Glutamatergic neuron (in vitro differentiated cells): ENCODE measurements around the gene CCNL2. TPM values are rescaled to one million over a fixed set of nuclear protein-coding genes. Genes with fewer than 3 reads are reported as not detected.

Source experiments
- DNase-seq: peaks from one replicate; pipeline ENCODE4 v3.0.0; 2022
- H3K27ac Mint-ChIP-seq: one replicate; pipeline ENCODE4 v1.8.0; 2020; ENCODE audit warnings: mild to moderate bottlenecking, mixed read lengths, inconsistent platforms; ENCODE audit not compliant: unreplicated experiment
- H3K27me3 Mint-ChIP-seq: one replicate; pipeline ENCODE4 v1.8.0; 2020; ENCODE audit warnings: mild to moderate bottlenecking, moderate library complexity, mixed read lengths, inconsistent platforms; ENCODE audit not compliant: unreplicated experiment
- H3K36me3 Mint-ChIP-seq: one replicate; pipeline ENCODE4 v1.8.0; 2020; ENCODE audit warnings: mild to moderate bottlenecking, mixed read lengths, inconsistent platforms; ENCODE audit not compliant: unreplicated experiment
- H3K4me1 Mint-ChIP-seq: one replicate; pipeline ENCODE4 v1.8.0; 2020; ENCODE audit warnings: mild to moderate bottlenecking, low read depth, mixed read lengths, inconsistent platforms; ENCODE audit not compliant: unreplicated experiment
- H3K4me3 Mint-ChIP-seq: one replicate; pipeline ENCODE4 v1.8.0; 2020; ENCODE audit warnings: mild to moderate bottlenecking, mixed read lengths, inconsistent platforms; ENCODE audit not compliant: unreplicated experiment
- H3K9me3 Mint-ChIP-seq: one replicate; pipeline ENCODE4 v1.8.0; 2020; ENCODE audit warnings: mild to moderate bottlenecking, moderate library complexity, mixed read lengths, inconsistent platforms; ENCODE audit not compliant: unreplicated experiment
- CTCF ChIP-seq: fragments of 200-600 bp; sonication (generic); IDR thresholded peaks from one replicate; pipeline ENCODE4 v1.5.0; 2021; ENCODE audit not compliant: partially characterized antibody, unreplicated experiment
- total RNA-seq: library from RNA; stranded (reverse); fragmentation: NEBNext Ultra II Directional; extraction: Animal tissue kit (Norgen Biotek cat#: 25700); gene quantifications from one replicate; pipeline ENCODE4 v1.2.1, GENCODE V29; 2021; ENCODE audit not compliant: unreplicated experiment

The CCNL2 gene
- total RNA-seq, 1 donor from 2014 or later, result 394 TPM

DNA sequence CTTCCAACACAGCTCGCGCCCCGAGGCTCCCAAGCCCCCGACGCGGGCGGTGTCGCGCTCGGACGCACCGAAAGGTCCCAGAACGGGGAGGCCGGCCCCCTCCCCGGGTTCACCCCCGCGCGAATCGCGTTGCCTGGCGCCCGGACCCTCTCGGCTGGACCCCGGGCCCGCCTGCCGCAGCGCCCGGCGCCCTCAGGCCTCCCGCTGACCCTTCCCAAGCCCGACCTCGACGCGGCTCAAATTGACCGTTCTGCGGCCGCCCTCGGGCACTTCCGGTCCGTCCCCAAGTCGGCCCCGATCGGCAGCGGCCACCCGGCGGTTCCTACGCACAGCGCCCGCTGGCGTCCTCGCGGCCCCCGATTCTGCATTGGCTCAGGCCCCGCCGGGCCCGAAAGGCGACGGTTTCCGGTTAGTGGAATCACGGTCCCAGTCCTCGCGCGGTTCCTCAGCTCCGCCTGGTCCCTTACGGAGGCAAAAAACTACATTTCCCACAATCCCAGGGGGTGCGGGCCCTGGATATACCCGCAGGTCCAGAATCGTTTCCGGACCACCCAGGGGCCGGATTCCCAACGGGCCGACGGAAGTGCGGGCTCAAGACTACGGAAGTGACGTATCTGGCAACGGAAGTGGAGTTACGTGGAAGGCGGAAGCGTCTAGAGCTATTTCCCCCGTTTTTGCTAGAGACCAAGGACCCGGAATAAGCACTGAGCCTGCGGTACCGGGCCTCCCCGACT, 24.0 kb downstream of the CCNL2 start, which contains the start of gene AURKAIP1:
Gene AURKAIP1 (minus strand): TSS at position 279 of the 734 bp plus-strand sequence. CDS start 451 bp downstream, outside the sequence.
- Mint-ChIP-seq H3K27me3 (no peaks in the 10 kb centered on the region), H3K36me3 (no peaks in the 10 kb centered on the region), H3K9me3 (peaks cover under 1% of the 10 kb centered on the region), H3K27ac (peak within 1 kb of the TSS; percentile 55), H3K4me3 (peak within 1 kb of the TSS; percentile 90), H3K4me1 (no peaks in the 10 kb centered on the region)
- DNase-seq, result peak; percentile 97
- no peak for TF ChIP-seq CTCF

GRCh38 chr1:1374589-1374928, 24.6 kb downstream of the CCNL2 start:
- Mint-ChIP-seq H3K27me3 (no peaks in the 10 kb centered on the region), H3K4me1 (no peaks in the 10 kb centered on the region), H3K4me3 (peak overlapping the region; percentile 79), H3K27ac (no peak overlapping the region), H3K36me3 (no peaks in the 10 kb centered on the region), H3K9me3 (peaks cover 2% of the 10 kb centered on the region)
- no peak for TF ChIP-seq CTCF
- peak; percentile 56 for DNase-seq

- no peak overlapping the region for H3K27ac Mint-ChIP-seq
- H3K4me3 Mint-ChIP-seq, result peak overlapping the region; percentile 79
- H3K27me3 Mint-ChIP-seq, result no peaks in the 10 kb centered on the region
- peaks cover 2% of the 10 kb centered on the region for H3K9me3 Mint-ChIP-seq
- no peaks in the 10 kb centered on the region for H3K36me3 Mint-ChIP-seq
- no peak for TF ChIP-seq CTCF
- no peak for DNase-seq
- H3K4me1 Mint-ChIP-seq, result no peaks in the 10 kb centered on the region
These were observed 25.1 kb downstream of the CCNL2 start for GRCh38 chr1:1373815-1374588.

- DNase-seq, result no peak
- H3K27me3 Mint-ChIP-seq, result no peaks in the 10 kb centered on the region
- peaks cover 2% of the 10 kb centered on the region for H3K9me3 Mint-ChIP-seq
- H3K4me1 Mint-ChIP-seq, result no peaks in the 10 kb centered on the region
- peak overlapping the region; percentile 52 for H3K4me3 Mint-ChIP-seq
- TF ChIP-seq CTCF, result no peak
- H3K27ac Mint-ChIP-seq, result no peak overlapping the region
- H3K36me3 Mint-ChIP-seq, result no peaks in the 10 kb centered on the region
These were observed 25.9 kb downstream of the CCNL2 start for GRCh38 chr1:1373051-1373814.
